Loucy (cell line): ENCODE measurements around the gene CA11.

Experiments used
- H2AFZ ChIP-seq: fragments of 200-600 bp; sonication (generic); 2 replicates; pipeline ENCODE4 v1.6.0; 2016; ENCODE audit warnings: antibody characterized with exemption, mild to moderate bottlenecking, low read length, moderate library complexity
- H3F3A ChIP-seq: fragments of 200-600 bp; 2 replicates; pipeline ENCODE4 v1.6.0; 2016; ENCODE audit warnings: antibody characterized with exemption, low read depth, mild to moderate bottlenecking
- H3K27me3 ChIP-seq: fragments of 200-600 bp; sonication (generic); 2 replicates; pipeline ENCODE4 v1.6.1; 2014; ENCODE audit warnings: low read length, mild to moderate bottlenecking; ENCODE audit not compliant: insufficient read depth, poor library complexity, severe bottlenecking
- H3K36me3 ChIP-seq: fragments of 200-600 bp; sonication (generic); 2 replicates; pipeline ENCODE4 v1.6.1; 2016; ENCODE audit warnings: low read length; ENCODE audit not compliant: insufficient read depth
- H3K4me1 ChIP-seq: fragments of 200-600 bp; sonication (generic); 2 replicates; pipeline ENCODE4 v1.5.1; 2014; ENCODE audit warnings: low read length, mild to moderate bottlenecking; ENCODE audit not compliant: insufficient read depth, poor library complexity, severe bottlenecking
- H3K4me2 ChIP-seq: fragments of 200-600 bp; sonication (generic); 2 replicates; pipeline ENCODE4 v1.6.0; 2014; ENCODE audit warnings: antibody characterized with exemption, low read length, low read depth, mild to moderate bottlenecking; ENCODE audit not compliant: poor library complexity, severe bottlenecking
- H3K4me3 ChIP-seq: fragments of 200-600 bp; sonication (generic); 2 replicates; pipeline ENCODE4 v1.5.1; 2014; ENCODE audit warnings: low read length, mild to moderate bottlenecking, mixed read lengths; ENCODE audit not compliant: poor library complexity, severe bottlenecking
- H3K79me2 ChIP-seq: fragments of 200-600 bp; sonication (generic); 2 replicates; pipeline ENCODE4 v1.6.1; 2014; ENCODE audit warnings: low read length; ENCODE audit not compliant: insufficient read depth
- H3K9ac ChIP-seq: fragments of 200-600 bp; sonication (generic); 2 replicates; pipeline ENCODE4 v1.6.0; 2014; ENCODE audit warnings: mild to moderate bottlenecking, low read depth, low read length, moderate library complexity; ENCODE audit not compliant: poor library complexity, severe bottlenecking
- H3K9me2 ChIP-seq: fragments of 200-600 bp; sonication (generic); replicated peaks from 2 replicates; pipeline ENCODE4 v1.6.1; 2016; ENCODE audit warnings: low read depth, low read length, mixed read lengths
- H3K9me3 ChIP-seq: fragments of 200-600 bp; sonication (generic); 2 replicates; pipeline ENCODE4 v1.6.1; 2014; ENCODE audit warnings: mild to moderate bottlenecking, antibody characterized with exemption, low read length, low read depth; ENCODE audit not compliant: insufficient read depth
- H4K20me1 ChIP-seq: fragments of 200-600 bp; sonication (generic); 2 replicates; pipeline ENCODE4 v1.6.0; 2014; ENCODE audit warnings: antibody characterized with exemption, low read length, mild to moderate bottlenecking; ENCODE audit not compliant: insufficient read depth, poor library complexity, severe bottlenecking
- CTCF ChIP-seq: fragments of 200-600 bp; sonication (generic); conservative IDR thresholded peaks from 2 replicates; pipeline ENCODE4 v1.5.1; 2014; ENCODE audit warnings: mild to moderate bottlenecking, antibody characterized with exemption, low read length
- EZH2phosphoT487 ChIP-seq: fragments of 200-600 bp; IDR thresholded peaks from 2 replicates; pipeline ENCODE4 v1.6.1; 2018; ENCODE audit warnings: antibody characterized with exemption, mild to moderate bottlenecking, moderate library complexity, borderline replicate concordance

Gene CA11

DNA sequence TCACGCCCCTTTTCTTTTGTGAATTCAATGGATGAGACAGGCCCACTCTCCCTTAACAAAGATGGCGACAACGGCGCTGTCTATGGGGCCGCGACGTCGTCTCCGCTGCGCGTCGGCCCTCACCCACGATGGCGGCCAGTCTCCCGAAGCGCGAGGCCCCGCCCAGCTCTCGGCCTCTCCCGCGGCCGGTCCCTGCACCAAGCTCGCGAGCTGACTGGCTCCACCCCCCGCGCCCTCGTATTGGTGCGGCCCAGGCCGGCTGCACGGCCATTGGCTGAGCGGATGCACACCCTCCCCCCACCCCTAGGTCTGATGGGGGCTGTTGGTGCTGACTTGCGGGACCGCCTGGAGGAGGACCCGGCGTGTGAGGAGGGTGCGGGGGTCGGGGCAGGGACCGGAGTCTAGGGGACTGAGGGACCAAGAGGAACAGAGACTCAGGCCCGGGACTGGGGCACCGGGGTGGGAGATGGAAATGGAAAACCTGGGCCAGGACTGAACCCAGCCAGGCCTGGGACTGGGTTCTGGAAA, 21.9 kb downstream of the CA11 start:
- H2AFZ ChIP-seq: no peak overlapping the region

GRCh38 chr19:48623556-48624066, 22.4 kb downstream of the CA11 start:
- H3K4me2 ChIP-seq: peak overlapping the region; percentile 75
- peaks cover 23% of the 10 kb centered on the region for H3K4me1 ChIP-seq
- peaks cover 23% of the 10 kb centered on the region for H3K79me2 ChIP-seq
- H3K4me3 ChIP-seq: peak overlapping the region; percentile 70
- H3K9me3 ChIP-seq: no peaks in the 10 kb centered on the region
- H3K9ac ChIP-seq: peak overlapping the region; percentile 73
- H3F3A ChIP-seq: no peaks in the 10 kb centered on the region
- H4K20me1 ChIP-seq: peaks cover 5% of the 10 kb centered on the region
- H2AFZ ChIP-seq: no peak overlapping the region
- H3K36me3 ChIP-seq: no peaks in the 10 kb centered on the region
- TF ChIP-seq CTCF (no peak), EZH2phosphoT487 (no peak)
- no peaks in the 10 kb centered on the region for H3K9me2 ChIP-seq
- peaks cover 5% of the 10 kb centered on the region for H3K27me3 ChIP-seq

More for the DNA sequence above, 21.9 kb downstream of the CA11 start:
- Histone ChIP-seq H3K79me2 (peaks cover 19% of the 10 kb centered on the region), H3K4me3 (peak overlapping the region; percentile 74), H3K36me3 (no peaks in the 10 kb centered on the region), H3K4me1 (peaks cover 23% of the 10 kb centered on the region), H3K9me3 (no peaks in the 10 kb centered on the region), H4K20me1 (peaks cover 4% of the 10 kb centered on the region), H3K4me2 (peak overlapping the region; percentile 87), H3F3A (no peaks in the 10 kb centered on the region), H3K9me2 (no peaks in the 10 kb centered on the region), H3K9ac (peak overlapping the region; percentile 76), H3K27me3 (no peaks in the 10 kb centered on the region)
- no peak for TF ChIP-seq EZH2phosphoT487

DNA sequence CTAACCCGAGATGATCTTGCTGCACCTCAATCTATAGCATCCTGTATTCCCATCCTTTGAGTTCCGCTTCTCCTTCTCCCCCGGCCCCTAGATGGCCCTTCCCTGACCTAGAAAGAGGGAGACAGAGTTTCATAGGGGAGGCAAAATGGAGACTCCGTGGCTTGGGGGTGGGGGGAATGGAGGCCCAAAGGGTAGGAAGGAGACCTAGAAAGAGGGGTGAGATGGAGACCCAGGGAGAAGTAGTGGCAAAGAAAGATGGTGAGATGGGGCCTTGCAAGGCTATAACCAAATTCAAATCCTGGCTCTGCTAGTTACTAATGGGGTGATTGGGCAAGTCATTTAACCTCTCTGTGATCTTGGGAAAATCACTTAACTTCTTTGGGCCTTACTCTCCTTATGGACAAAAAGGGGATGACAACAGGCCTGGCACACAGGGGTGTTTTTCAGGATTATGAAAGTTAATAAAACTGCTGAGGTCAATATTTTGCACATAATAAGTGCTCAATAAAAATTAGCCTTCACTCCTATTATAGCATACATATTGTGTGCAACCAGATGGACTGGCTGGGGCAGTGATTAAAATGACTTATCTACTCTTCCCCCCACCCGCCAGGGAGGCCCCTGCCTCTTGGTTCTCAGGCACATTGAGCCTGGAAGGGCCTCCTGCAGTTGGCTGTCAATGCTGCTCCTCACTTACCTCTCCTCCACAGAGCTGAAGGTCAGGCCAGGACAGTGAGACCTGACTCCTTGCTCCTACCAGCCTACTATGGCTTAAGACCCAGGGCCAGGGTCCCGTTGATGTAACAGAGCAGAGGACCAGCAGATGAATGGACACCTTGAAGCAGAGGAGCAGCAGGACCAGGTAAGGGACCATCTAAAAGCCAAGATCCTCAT, 26.0 kb downstream of the CA11 start:
- H2AFZ ChIP-seq: peak overlapping the region; percentile 61

More for the DNA sequence above, 26.0 kb downstream of the CA11 start:
- Histone ChIP-seq H3K36me3 (peaks cover 31% of the 10 kb centered on the region; the same call in 1 of the 2 replicates), H3K27me3 (peaks cover 8% of the 10 kb centered on the region), H4K20me1 (peaks cover 42% of the 10 kb centered on the region), H3K4me3 (peak overlapping the region; percentile 90), H3K4me2 (peak overlapping the region; percentile 88), H3K9ac (peak overlapping the region; percentile 92), H3K79me2 (peaks cover 60% of the 10 kb centered on the region), H3K9me2 (no peaks in the 10 kb centered on the region), H3F3A (no peaks in the 10 kb centered on the region), H3K4me1 (peaks cover 42% of the 10 kb centered on the region), H3K9me3 (no peaks in the 10 kb centered on the region)
- TF ChIP-seq CTCF: no peak; the same call in 1 of the 2 replicates
- no peak for TF ChIP-seq EZH2phosphoT487
